Measurements from ENCODE around the gene SYT9.

SYT9 gene

DNA sequence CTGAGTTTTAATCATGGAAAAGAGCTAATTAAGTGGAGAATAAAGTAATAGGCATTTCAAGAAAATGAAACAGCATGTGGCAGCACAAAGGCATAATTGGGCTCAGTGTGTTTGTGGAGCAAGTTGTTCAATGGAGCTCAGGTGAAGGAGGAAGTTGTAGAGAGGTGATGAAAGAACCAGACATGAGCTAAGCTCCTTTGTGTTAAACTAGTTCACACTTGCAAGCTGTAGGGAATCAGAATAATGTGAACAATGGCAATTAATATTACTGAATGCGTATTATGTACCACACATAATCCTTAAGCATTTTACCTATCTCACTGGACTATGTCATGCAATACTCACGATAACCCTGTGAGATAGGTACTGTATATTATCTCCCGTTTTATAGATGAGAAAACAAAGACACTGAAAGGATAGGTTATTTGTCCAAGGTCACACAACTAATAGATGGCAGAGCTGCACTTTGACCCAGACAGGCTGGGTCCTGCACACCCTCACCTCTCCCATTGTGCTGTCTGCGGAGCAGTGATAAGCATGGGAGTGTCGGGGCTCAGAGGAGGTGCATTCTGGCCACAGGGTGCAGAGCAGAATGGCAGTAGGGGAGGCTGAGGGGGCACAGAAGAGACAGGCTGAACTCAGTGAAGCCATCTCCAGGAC is 242.5 kb downstream of the SYT9 start:
- DNase-seq = no peak
- Histone ChIP-seq H3K27ac (no peak overlapping the region), H3K36me3 (replicated peaks) (no peaks in the 10 kb centered on the region), H3K27me3 (replicated peaks) (no peaks in the 10 kb centered on the region), H3K4me3 (ENCODE audit: low read depth, low read length) (no peak overlapping the region)
- in situ Hi-C loops (cut with HindIII; ENCODE audit: low pct_ligation_motif_present, low sequenced_read_pairs) = no loop called here
- TF ChIP-seq, protein P1, sequence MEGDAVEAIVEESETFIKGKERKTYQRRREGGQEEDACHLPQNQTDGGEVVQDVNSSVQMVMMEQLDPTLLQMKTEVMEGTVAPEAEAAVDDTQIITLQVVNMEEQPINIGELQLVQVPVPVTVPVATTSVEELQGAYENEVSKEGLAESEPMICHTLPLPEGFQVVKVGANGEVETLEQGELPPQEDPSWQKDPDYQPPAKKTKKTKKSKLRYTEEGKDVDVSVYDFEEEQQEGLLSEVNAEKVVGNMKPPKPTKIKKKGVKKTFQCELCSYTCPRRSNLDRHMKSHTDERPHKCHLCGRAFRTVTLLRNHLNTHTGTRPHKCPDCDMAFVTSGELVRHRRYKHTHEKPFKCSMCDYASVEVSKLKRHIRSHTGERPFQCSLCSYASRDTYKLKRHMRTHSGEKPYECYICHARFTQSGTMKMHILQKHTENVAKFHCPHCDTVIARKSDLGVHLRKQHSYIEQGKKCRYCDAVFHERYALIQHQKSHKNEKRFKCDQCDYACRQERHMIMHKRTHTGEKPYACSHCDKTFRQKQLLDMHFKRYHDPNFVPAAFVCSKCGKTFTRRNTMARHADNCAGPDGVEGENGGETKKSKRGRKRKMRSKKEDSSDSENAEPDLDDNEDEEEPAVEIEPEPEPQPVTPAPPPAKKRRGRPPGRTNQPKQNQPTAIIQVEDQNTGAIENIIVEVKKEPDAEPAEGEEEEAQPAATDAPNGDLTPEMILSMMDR (IDR thresholded peaks at IDR 0.05; ENCODE audit: low read depth, low read length, missing control alignments) = no peak

DNA sequence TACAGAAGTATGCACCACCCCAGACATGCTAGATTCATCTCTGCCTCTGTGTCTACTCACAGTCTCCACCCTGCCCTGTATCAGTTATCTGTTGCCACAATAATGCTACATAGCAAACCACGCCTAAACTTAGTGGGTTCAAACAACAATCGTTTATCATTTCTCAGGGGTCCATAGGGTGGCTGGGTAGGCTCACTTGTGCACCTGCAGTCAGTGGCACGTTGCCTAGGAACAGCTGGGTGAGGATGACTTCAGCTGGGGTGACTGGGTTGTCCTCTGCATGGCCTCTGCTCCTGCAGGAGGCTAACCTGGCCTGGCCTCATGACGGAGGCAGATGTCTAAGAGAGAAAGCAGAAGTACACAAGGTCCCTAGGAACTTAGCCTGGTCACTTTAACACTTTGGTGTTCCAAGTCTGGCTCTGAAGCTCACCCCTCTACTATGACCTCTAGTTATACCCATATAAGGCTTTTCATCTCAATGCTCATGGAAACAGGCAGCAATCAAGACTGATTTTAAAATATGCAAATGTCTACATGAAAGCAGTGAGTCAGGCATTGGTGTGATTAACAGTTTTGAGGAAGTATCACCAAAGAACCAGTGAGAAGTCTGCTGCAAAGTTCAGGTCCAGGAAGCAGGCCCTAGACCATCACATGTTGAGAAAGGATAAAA is 244.3 kb downstream of the SYT9 start:
- Histone ChIP-seq H3K27me3 (replicated peaks) (no peaks in the 10 kb centered on the region), H3K27ac (no peak overlapping the region), H3K4me3 (ENCODE audit: low read depth, low read length) (no peak overlapping the region), H3K36me3 (replicated peaks) (no peaks in the 10 kb centered on the region)
- in situ Hi-C loops (cut with HindIII; ENCODE audit: low pct_ligation_motif_present, low sequenced_read_pairs) = no loop called here
- TF ChIP-seq, protein P1 (IDR thresholded peaks at IDR 0.05; ENCODE audit: low read depth, low read length, missing control alignments) = no peak
- DNase-seq = no peak

DNA sequence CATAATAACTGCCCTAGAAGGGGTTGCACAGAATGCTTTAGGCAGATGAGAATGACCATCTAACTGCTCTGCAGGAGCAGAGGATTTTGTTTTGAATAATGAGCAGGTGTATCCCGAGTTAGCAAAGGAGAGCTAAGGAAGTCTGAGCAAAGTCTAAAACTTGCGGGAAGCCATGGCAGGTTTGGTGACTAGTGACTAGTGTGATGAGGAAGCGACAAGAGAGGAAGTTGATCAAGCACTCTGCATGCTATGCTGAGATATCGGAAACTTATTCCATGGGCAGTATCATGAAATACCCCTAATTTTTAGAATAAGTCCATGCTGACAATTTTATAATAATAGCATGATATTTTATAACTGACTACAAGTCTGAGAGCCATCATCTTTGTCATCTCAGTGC is 246.5 kb downstream of the SYT9 start:
- no peak overlapping the region for H3K27ac ChIP-seq
- TF ChIP-seq, protein P1 (IDR thresholded peaks at IDR 0.05; ENCODE audit: low read depth, low read length, missing control alignments) = no peak
- no peak for DNase-seq
- no peaks in the 10 kb centered on the region for H3K27me3 ChIP-seq (replicated peaks)
- in situ Hi-C loops (cut with HindIII; ENCODE audit: low pct_ligation_motif_present, low sequenced_read_pairs) = no loop called here
- H3K4me3 ChIP-seq (ENCODE audit: low read depth, low read length) = no peak overlapping the region
- no peaks in the 10 kb centered on the region for H3K36me3 ChIP-seq (replicated peaks)

DNA sequence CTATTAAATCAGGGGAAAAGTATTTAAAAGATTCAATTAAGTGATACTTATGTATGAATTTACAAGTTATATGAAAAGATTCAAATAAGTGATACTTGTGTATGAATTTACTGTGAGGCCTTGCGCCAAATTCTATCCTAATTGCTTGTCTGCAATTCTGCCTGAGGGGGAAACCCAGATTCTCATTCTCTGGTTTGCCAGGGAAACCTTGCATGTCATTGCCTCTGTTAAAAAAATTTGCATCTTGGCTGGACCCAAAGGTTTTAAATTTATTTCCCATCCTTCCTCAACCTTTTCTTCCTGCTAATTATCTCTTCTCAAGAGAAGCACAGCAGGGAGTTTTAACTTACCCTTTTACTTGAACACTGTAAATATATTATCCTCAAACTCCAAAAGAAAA is 247.4 kb downstream of the SYT9 start:
- in situ Hi-C loops (cut with HindIII; ENCODE audit: low pct_ligation_motif_present, low sequenced_read_pairs) = no loop called here
- TF ChIP-seq, protein P1 (IDR thresholded peaks at IDR 0.05; ENCODE audit: low read depth, low read length, missing control alignments) = no peak
- no peaks in the 10 kb centered on the region for H3K36me3 ChIP-seq (replicated peaks)
- H3K4me3 ChIP-seq (ENCODE audit: low read depth, low read length) = no peak overlapping the region
- no peak for DNase-seq
- no peak overlapping the region for H3K27ac ChIP-seq
- H3K27me3 ChIP-seq (replicated peaks) = no peaks in the 10 kb centered on the region

DNA sequence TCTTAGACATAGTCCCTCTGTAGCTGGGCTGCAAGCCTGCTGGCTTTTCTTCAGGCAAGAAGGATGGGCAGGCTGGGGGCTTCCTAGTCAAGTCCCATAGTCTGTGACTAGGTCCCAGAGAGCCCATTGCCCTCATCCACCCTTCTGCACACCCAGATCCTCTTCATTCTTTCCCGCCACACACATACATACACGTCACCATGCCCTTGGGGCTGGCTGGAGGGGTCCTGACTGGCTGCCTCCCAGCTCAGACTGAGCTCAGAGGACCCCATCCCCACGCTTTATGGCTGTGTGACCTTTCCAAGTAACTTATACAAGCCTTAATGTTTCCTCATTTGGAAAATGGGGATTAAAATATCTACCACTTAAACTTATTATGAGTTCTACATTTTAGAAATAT is 248.5 kb downstream of the SYT9 start:
- in situ Hi-C loops (cut with HindIII; ENCODE audit: low pct_ligation_motif_present, low sequenced_read_pairs) = no loop called here
- H3K27me3 ChIP-seq (replicated peaks) = no peaks in the 10 kb centered on the region
- TF ChIP-seq, protein P1 (IDR thresholded peaks at IDR 0.05; ENCODE audit: low read depth, low read length, missing control alignments) = no peak

More for the DNA sequence above, 248.5 kb downstream of the SYT9 start:
- H3K4me3 ChIP-seq (ENCODE audit: low read depth, low read length) = no peak overlapping the region
- H3K27ac ChIP-seq = no peak overlapping the region
- DNase-seq = no peak
- no peaks in the 10 kb centered on the region for H3K36me3 ChIP-seq (replicated peaks)

Data from brain microvascular endothelial cell (primary cell).